NT2/D1 (cell line): Measurements from ENCODE around the gene ACBD7.

Experiments used
- DNase-seq: peaks from one replicate; pipeline ENCODE4 v3.0.0-alpha.2; 2011; ENCODE audit warnings: low read depth, low spot score
- H3K27me3 ChIP-seq: 2 replicates; pipeline ENCODE4 v1.6.0; 2011; ENCODE audit warnings: mild to moderate bottlenecking; ENCODE audit not compliant: insufficient read length, insufficient read depth
- H3K36me3 ChIP-seq: 2 replicates; pipeline ENCODE4 v1.6.1; 2011; ENCODE audit warnings: mild to moderate bottlenecking, low read length, mixed read lengths; ENCODE audit not compliant: insufficient read depth, insufficient read length
- H3K4me1 ChIP-seq: 2 replicates; pipeline ENCODE4 v1.5.1; 2011; ENCODE audit not compliant: insufficient read depth, insufficient read length
- H3K4me3 ChIP-seq: 2 replicates; pipeline ENCODE4 v1.5.1; 2011; ENCODE audit warnings: low read depth; ENCODE audit not compliant: insufficient read length
- H3K9ac ChIP-seq: 2 replicates; pipeline ENCODE4 v1.6.0; 2011; ENCODE audit warnings: low read depth; ENCODE audit not compliant: insufficient read length
- H3K9me3 ChIP-seq: 2 replicates; pipeline ENCODE4 v1.5.1; 2011; ENCODE audit warnings: mild to moderate bottlenecking, low read length; ENCODE audit not compliant: insufficient read depth
- SUZ12 ChIP-seq: IDR thresholded peaks from 2 replicates; pipeline ENCODE4 v1.6.1; 2011; ENCODE audit not compliant: insufficient read length, insufficient read depth; ENCODE audit errors: extremely low read depth
- YY1 ChIP-seq: IDR thresholded peaks from 2 replicates; pipeline ENCODE4 v1.6.1; 2011; ENCODE audit not compliant: insufficient read length, insufficient read depth
- ZNF274 ChIP-seq: IDR thresholded peaks from 2 replicates; pipeline ENCODE4 v1.6.1; 2011; ENCODE audit warnings: mild to moderate bottlenecking, low read depth, low read length

Gene ACBD7

DNA sequence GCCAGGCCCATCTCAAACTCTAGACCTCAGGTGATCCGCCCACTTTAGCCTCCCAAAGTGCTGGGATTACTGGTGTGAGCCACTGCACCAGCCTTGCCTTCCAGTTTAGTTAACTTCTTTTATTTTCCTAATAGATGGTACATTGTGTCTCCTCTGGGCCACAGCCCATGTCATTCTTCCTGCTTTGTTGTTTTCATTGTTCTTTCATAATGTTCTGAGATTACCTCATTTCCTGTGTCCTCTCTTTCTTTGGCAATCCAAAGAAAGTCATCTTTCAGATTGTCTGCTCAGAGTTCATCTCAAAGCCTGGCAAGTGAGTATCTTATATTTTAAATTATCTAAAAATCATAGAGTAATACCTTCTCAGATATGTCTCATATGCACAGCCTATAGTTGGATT, 44.9 kb downstream of the ACBD7 start, which contains the start of gene OLAH:
OLAH (plus strand) TSS at position 270 of the 400 bp plus-strand sequence. CDS start 3,346 bp downstream, outside the sequence.
- H3K36me3 ChIP-seq, result no peaks in the 10 kb centered on the region
- H3K9ac ChIP-seq, result no peak within 1 kb of the TSS
- TF ChIP-seq ZNF274 (no peak), SUZ12 (no peak), YY1 (no peak)

DNA sequence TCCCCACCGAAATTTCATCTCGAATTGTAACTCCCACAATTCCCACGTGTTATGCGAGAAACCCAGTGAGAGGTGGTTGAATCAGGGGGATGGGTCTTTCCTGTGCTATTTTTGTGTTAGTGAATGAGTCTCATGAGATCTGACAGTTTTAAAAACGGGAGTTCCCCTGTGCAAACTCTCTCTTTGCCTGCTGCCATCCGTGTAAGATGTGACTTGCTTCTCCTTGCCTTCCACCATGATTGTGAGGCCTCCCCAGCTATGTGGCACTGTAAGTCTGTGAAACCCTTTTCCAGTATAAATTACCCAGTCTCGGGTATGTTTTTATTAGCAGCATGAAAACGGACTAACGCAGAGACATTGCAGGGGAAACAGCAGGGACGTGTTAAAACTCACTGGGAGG, 50.2 kb downstream of the ACBD7 start:
- no peak overlapping the region for H3K4me3 ChIP-seq
- no peak for DNase-seq
- H3K4me1 ChIP-seq, result no peaks in the 10 kb centered on the region
- no peak for TF ChIP-seq ZNF274
- no peak for TF ChIP-seq SUZ12
- TF ChIP-seq YY1, result no peak
- no peak overlapping the region for H3K9ac ChIP-seq
- H3K27me3 ChIP-seq, result no peaks in the 10 kb centered on the region
- H3K9me3 ChIP-seq, result no peaks in the 10 kb centered on the region
- H3K36me3 ChIP-seq, result no peaks in the 10 kb centered on the region

More for the DNA sequence above, 44.9 kb downstream of the ACBD7 start, which contains the start of gene OLAH:
- Histone ChIP-seq H3K4me1 (no peaks in the 10 kb centered on the region), H3K27me3 (no peaks in the 10 kb centered on the region), H3K4me3 (no peak within 1 kb of the TSS), H3K9me3 (no peaks in the 10 kb centered on the region)
- DNase-seq, result no peak

DNA sequence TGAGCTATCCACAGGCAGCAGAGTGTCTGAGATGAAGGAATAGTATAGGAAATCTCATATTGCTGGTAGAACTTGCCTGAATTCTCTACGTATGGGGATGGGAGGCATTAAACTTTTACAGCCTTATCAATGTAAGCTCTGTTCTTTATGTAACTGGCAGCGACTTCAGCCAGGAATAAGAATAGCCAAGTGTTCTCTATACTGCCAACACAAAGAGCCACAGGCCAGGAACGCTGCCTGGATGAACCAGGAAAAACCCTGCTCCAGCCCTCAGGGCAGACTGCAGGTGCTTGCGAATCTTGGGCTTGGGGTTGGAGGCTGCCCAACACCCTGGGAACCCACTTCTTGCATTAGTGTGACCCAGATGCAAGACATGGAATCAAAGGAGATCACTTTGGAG, 50.9 kb downstream of the ACBD7 start:
- H3K9me3 ChIP-seq, result no peaks in the 10 kb centered on the region
- no peak for DNase-seq

DNA sequence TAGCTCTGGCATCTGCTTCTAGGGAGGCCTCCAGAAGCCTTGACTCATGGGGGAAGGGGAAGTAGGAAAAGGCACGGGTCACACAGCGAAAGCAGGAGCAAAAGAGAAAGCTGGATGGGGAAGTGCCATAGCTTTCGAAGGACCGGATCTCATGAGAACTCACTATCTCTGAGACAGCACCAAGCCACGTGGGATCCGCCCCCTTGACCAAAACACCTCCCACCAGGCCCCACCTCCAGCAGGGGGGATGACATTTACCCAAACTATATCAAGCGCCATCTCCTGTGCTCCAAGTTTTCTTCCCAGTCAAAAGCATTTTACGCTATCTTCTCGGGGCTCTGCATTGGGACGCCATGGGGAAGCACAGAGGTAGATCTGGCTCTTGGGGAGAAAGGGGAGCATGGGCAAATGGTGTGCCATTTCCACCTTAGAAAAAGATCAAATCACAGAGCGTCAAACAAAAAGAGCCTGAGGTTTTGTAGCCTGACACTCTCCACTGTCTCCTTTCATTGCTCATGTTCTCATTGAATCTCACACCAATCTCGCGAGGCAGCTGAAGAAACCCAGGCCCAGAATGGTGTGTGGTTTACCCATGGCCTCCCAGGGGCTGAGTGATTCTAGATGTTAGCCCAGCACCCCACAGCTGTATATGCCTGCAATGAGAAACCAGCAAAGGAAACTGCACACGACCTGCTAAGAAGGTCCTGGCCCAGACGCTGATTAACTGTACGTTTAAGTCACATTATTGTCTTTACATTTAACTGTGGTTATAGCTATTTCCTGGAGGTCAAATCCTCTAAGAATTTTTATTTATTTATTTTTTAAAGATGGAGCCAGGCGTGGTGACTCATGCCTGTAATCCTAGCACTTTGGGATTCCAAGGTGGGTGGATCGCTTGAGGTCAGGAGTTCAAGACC, 52.9 kb downstream of the ACBD7 start:
- Histone ChIP-seq H3K4me3 (no peak overlapping the region), H3K4me1 (no peaks in the 10 kb centered on the region), H3K9ac (no peak overlapping the region), H3K9me3 (no peaks in the 10 kb centered on the region), H3K27me3 (no peaks in the 10 kb centered on the region), H3K36me3 (no peaks in the 10 kb centered on the region)
- no peak for DNase-seq
- TF ChIP-seq YY1, result no peak
- TF ChIP-seq SUZ12, result no peak
- TF ChIP-seq ZNF274, result no peak

More for the DNA sequence above, 50.9 kb downstream of the ACBD7 start:
- H3K9ac ChIP-seq, result no peak overlapping the region
- no peaks in the 10 kb centered on the region for H3K4me1 ChIP-seq
- H3K36me3 ChIP-seq, result no peaks in the 10 kb centered on the region
- TF ChIP-seq SUZ12 (no peak), ZNF274 (no peak), YY1 (no peak)
- H3K27me3 ChIP-seq, result no peaks in the 10 kb centered on the region
- no peak overlapping the region for H3K4me3 ChIP-seq

DNA sequence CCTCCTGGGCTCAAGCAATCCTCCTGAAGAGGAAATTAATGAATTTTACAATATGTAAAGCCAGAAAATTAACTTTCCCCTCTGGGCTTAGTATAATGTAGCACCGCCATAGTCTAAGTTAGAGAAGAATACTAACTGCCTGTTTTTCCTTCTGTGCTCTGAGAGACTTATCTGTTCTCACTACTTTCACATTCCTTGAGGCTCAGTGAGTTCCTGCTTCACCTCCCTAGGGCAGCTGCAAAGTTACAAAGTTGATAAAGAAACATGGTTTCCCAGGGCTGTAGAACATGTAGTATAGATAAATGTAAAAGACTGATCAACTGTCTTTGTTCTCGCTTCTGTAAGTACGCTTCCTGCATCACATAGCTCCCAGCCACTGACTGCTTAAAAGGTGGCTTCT, 60.8 kb downstream of the ACBD7 start:
- Histone ChIP-seq H3K36me3 (no peaks in the 10 kb centered on the region), H3K27me3 (no peaks in the 10 kb centered on the region), H3K4me3 (no peak overlapping the region), H3K9ac (no peak overlapping the region), H3K4me1 (no peaks in the 10 kb centered on the region), H3K9me3 (no peaks in the 10 kb centered on the region)
- DNase-seq, result no peak
- no peak for TF ChIP-seq YY1
- no peak for TF ChIP-seq ZNF274
- no peak for TF ChIP-seq SUZ12
